HG03439 (cell line): ENCODE data around the gene FNDC11.

ENCODE experiments used
- ATAC-seq: cut with Tn5 transposase; IDR thresholded peaks from one replicate; pipeline ENCODE4 v1.9.1; 2021; ENCODE audit warnings: mild to moderate bottlenecking, moderate library complexity; ENCODE audit not compliant: unreplicated experiment

The FNDC11 gene

GRCh38 chr20:63522981-63523611, 30.9 kb upstream of the FNDC11 start:
- ATAC-seq = no peak

GRCh38 chr20:63525185-63525584, 28.8 kb upstream of the FNDC11 start:
- ATAC-seq = no peak

- ATAC-seq = no peak
Observed at GRCh38 chr20:63525971-63526370, 28.0 kb upstream of the FNDC11 start.

- ATAC-seq = no peak
Observed at GRCh38 chr20:63527184-63527583, 26.8 kb upstream of the FNDC11 start.

GRCh38 chr20:63529180-63529860, 24.6 kb upstream of the FNDC11 start:
- ATAC-seq = no peak

- no peak for ATAC-seq
Observed at GRCh38 chr20:63529861-63530787, 23.8 kb upstream of the FNDC11 start.

- ATAC-seq = no peak
Observed at GRCh38 chr20:63530788-63531160, 23.2 kb upstream of the FNDC11 start.

GRCh38 chr20:63531686-63532448, 22.1 kb upstream of the FNDC11 start:
- no peak for ATAC-seq

- ATAC-seq = no peak
Observed at GRCh38 chr20:63532449-63532971, 21.4 kb upstream of the FNDC11 start.

- no peak for ATAC-seq
Observed at GRCh38 chr20:63533388-63533787, 20.6 kb upstream of the FNDC11 start.

GRCh38 chr20:63533871-63534393, 20.0 kb upstream of the FNDC11 start:
- ATAC-seq = no peak

- no peak for ATAC-seq
Observed at GRCh38 chr20:63534427-63534830, 19.5 kb upstream of the FNDC11 start.

- ATAC-seq = no peak
Observed at GRCh38 chr20:63534831-63535651, 18.9 kb upstream of the FNDC11 start.

GRCh38 chr20:63536241-63536977, 17.6 kb upstream of the FNDC11 start:
- no peak for ATAC-seq

GRCh38 chr20:63536997-63537524, 16.9 kb upstream of the FNDC11 start, which contains the start of gene PTK6:
TSS of gene PTK6 (minus strand) at chr20:63537376. CDS start at chr20:63537314, 62 bp downstream.
- no peak for ATAC-seq

- ATAC-seq = peak; percentile 82
Observed at GRCh38 chr20:63537525-63538203, 16.3 kb upstream of the FNDC11 start.

GRCh38 chr20:63538204-63539091, 15.5 kb upstream of the FNDC11 start:
- ATAC-seq = no peak
